Stimulated activated CD8-positive, alpha-beta memory T cell treated with anti-CD3 and anti-CD28 coated beads, Interleukin-7, amount 100 ng/mL, for 4 hours (primary cell): ENCODE measurements around the gene ARSG.

Source experiments
- DNase-seq, 2 donors: peaks; one replicate each; pipeline ENCODE4 v3.0.0-alpha.2; 2020; ENCODE audit warnings: low read depth in 2 of 2

The ARSG gene

GRCh38 chr17:68377771-68378267 lies 86.5 kb downstream of the ARSG start:
- DNase-seq, result no peak

GRCh38 chr17:68378268-68379176 lies 87.2 kb downstream of the ARSG start:
- DNase-seq, result no peak

- DNase-seq, result no peak
Measured at GRCh38 chr17:68379177-68379510, 87.8 kb downstream of the ARSG start.

GRCh38 chr17:68379692-68380677 lies 88.7 kb downstream of the ARSG start:
- no peak for DNase-seq

- DNase-seq, result no peak
Measured at GRCh38 chr17:68381076-68381900, 90.0 kb downstream of the ARSG start.

DNA sequence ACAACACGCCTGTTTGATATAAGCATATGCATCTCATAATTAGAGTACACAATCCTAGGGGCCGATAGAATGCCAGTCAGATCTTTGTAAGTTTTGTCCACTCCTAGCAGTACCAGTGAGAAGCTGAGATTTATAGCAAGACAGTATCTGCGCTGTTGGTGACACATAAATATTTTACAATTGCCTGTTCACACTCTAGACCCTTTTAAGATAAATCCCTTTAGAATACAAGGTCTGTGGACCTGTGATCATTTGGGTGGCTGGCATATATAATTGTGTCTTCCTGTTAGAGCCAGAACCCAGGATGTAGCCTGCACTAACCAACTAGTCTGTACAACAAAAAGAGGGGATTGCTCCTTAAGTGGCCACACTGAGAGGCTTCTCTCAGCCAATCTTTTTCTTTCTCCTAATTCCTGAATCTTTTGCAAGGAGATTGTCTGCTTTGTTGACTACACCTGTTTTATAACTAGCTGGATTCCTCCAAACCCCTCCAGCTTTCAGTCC lies 91.3 kb downstream of the ARSG start:
- DNase-seq, result no peak

GRCh38 chr17:68383120-68383442 lies 91.8 kb downstream of the ARSG start:
- DNase-seq, result no peak

DNA sequence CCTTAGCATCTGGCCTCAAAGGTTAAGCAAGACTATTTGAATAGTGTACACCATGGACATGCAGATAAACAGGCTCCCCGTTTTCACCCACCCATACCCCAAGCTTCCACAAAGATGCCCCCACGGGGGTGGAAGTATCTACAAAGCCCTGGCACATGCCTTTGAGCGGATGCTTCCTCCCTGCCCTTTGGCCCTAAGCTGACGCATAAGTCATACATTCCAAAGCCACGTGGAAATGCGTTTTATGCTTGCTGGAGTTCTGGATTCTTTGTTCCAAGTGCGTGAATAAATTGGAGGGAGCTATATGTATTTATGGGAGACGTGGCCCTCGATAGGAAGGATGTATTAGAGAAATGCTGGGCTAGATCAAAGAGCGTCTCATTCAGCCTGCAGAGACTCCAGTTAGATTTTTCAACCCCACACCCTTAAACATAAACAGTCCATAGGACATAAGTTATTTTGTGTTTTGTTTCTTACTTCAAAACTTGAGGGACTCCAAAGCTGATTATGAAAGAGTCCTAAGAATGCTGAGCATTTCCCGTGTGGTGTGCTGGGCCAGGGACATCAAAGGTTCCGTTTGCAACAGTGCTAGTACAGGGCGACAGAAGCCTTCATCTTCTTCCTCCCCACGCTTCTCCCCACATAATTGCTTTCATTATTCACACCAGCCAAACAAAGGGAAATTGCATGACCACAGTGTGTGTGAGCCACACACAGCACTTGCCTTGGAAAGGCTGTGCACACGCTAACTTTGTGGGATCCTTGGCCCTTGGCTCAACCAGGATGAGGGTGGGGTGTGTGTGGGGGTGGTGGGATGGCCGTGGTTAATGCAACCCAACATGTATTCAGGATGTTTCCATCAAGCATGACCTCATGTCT lies 92.4 kb downstream of the ARSG start:
- DNase-seq, result no peak

DNA sequence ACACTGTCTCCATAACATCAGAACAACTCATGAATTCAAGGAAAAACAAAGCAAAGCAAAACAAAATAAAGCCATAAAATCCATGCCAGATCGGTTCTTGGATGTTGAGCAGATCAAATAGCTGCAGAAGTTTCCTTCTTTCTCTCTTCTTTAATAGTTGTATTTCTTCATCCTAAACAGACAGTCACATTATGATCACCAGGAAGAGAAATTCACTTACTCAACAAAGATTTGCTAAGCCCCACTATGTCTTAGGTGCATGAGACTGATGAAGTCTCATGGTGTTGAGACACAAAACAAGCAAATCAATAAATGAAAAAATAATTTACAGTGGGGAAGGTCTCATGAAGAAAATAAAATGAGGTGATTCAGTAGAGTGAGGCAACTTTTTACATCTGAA lies 93.2 kb downstream of the ARSG start:
- no peak for DNase-seq

- DNase-seq, result no peak
Measured at GRCh38 chr17:68384941-68385340, 93.6 kb downstream of the ARSG start.

- DNase-seq, result no peak
Measured at GRCh38 chr17:68385490-68386215, 94.4 kb downstream of the ARSG start.

GRCh38 chr17:68387435-68388218 lies 96.3 kb downstream of the ARSG start:
- DNase-seq, result no peak

GRCh38 chr17:68389041-68389440 lies 97.7 kb downstream of the ARSG start:
- no peak for DNase-seq

DNA sequence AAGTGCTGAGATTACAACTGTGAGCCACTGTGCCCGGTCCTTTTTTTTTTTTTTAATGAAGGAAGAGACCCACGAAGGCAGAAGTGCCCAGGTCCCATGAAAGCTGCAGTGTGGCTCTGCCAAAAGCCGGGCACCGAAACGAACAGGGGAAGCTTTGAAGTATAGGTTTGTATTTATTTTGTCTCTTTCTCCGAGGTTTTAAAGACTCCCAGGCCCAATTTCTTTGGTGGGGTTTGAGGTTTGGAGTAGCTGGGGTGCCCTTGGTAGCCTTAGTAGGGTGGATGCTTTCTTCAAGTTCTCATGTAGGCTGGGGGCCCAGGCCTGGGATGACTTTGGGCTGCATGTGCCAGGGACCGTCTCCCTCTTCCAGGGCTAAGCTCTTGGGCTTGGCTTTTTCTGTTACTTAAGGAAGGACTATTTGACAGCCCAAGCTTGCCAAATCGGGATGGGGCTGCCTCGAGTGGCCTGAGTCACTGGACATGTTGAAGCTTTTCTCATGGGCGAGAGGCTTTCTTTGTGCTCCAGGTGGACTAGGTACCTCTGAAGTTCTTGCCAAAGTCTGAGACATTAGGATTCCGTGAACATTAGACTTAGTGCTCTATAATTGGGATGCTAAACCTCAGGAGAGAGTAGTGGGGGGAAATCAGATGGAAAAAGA lies 99.7 kb downstream of the ARSG start:
- no peak for DNase-seq

GRCh38 chr17:68391561-68392268 lies 100.4 kb downstream of the ARSG start:
- no peak for DNase-seq

- DNase-seq, result no peak
Measured at GRCh38 chr17:68394608-68395331, 103.5 kb downstream of the ARSG start.
